HCT116 (cell line): ENCODE data around the gene KRT37. TPM values are rescaled to one million over a fixed set of nuclear protein-coding genes. Genes with fewer than 3 reads are reported as not detected.

ENCODE experiments used
- ATAC-seq: fragments of 200-7000 bp; cut with Tn5 transposase; 2 replicates; pipeline ENCODE4 v1.9.1; 2020; ENCODE audit warnings: mild to moderate bottlenecking, moderate library complexity
- BruUV-seq: library from RNA; stranded (reverse); fragments of 400-500 nt; replicated peaks from 2 replicates; lab custom pipeline; 2021; lab: Mats Ljungman, UMichigan
- CTCF ChIA-PET: fragments of 300-600 bp; sonication (Branson Sonifier 250); formaldehyde crosslinking; loops from one replicate; lab custom pipeline; 2021; ENCODE audit warnings: antibody characterized with exemption; lab: Charles Lee
- POLR2A ChIA-PET: fragments of 300-600, 350-600 bp; sonication (Branson Sonifier 250); formaldehyde crosslinking; loops from one replicate; lab custom pipeline; 2021; ENCODE audit warnings: antibody characterized with exemption; lab: Charles Lee
- RAD21 ChIA-PET, 2 experiments: fragments of 300-600 bp; sonication (Branson Sonifier 250); formaldehyde crosslinking; loops; one replicate each; lab custom pipeline; 2023; ENCODE audit warnings: low total read pairs in 2 of 2; ENCODE audit not compliant: uncharacterized antibody in 2 of 2, unreplicated experiment in 2 of 2, low non-redundant PET in 1 of 2; lab: Charles Lee
- DNase-seq: peaks from one replicate; pipeline ENCODE4 v3.0.0-alpha.2; 2010; ENCODE audit warnings: low read depth, low spot score
- H2AFZ ChIP-seq: fragments of 200-600 bp; shearing (Covaris generic), sonication (generic); 2 replicates; pipeline ENCODE4 v1.6.1; 2017; ENCODE audit warnings: low read depth, mixed run types, mixed read lengths, antibody characterized with exemption, low read length; ENCODE audit not compliant: poor library complexity, severe bottlenecking
- H3K27ac ChIP-seq: 2 replicates; pipeline ENCODE4 v1.5.1; 2012; ENCODE audit warnings: low read depth, low read length
- H3K27me3 ChIP-seq: fragments of 200-600 bp; sonication (generic); 2 replicates; pipeline ENCODE4 v1.6.1; 2016; ENCODE audit warnings: mixed run types, low read length, mixed read lengths; ENCODE audit not compliant: insufficient read depth
- H3K36me3 ChIP-seq, 2 experiments: fragments of 200-500 bp in 1 of 2; fragments of 200-600 bp in 1 of 2; sonication (Bioruptor generic) in 1 of 2; sonication (generic) in 1 of 2; 2 replicates each; pipeline versions ENCODE4 v1.5.1 to v1.6.1; 2014 to 2016; ENCODE audit warnings: low read length in 2 of 2, inconsistent platforms in 1 of 2, mixed read lengths in 1 of 2, mixed run types in 1 of 2; ENCODE audit not compliant: insufficient read depth in 2 of 2, control insufficient read depth in 1 of 2
- H3K4me1 ChIP-seq, 2 experiments: fragments of 200-600 bp in 1 of 2; sonication (generic) in 1 of 2; 2 replicates each; pipeline versions ENCODE4 v1.5.1 to v1.6.1; 2012 to 2017; ENCODE audit warnings: low read length in 2 of 2, inconsistent platforms in 1 of 2, mild to moderate bottlenecking in 1 of 2, mixed read lengths in 1 of 2, mixed run types in 1 of 2, moderate library complexity in 1 of 2; ENCODE audit not compliant: insufficient read depth in 2 of 2, control insufficient read depth in 1 of 2
- H3K4me2 ChIP-seq: fragments of 200-600 bp; sonication (generic); 2 replicates; pipeline ENCODE4 v1.6.1; 2017; ENCODE audit warnings: mixed run types, low read length, mixed read lengths
- H3K4me3 ChIP-seq, 2 experiments: fragments of 200-600 bp in 1 of 2; sonication (generic) in 1 of 2; replicated peaks in 1 of 2; 2 replicates each; pipeline ENCODE4 v1.5.1; 2011 to 2016; ENCODE audit warnings: low read length in 2 of 2, control low read depth in 1 of 2, low read depth in 1 of 2, mild to moderate bottlenecking in 1 of 2, mixed read lengths in 1 of 2, mixed run types in 1 of 2
- H3K79me2 ChIP-seq: fragments of 200-600 bp; sonication (generic); 2 replicates; pipeline ENCODE4 v1.6.1; 2017; ENCODE audit warnings: mild to moderate bottlenecking, mixed run types, low read length, moderate library complexity, mixed read lengths; ENCODE audit not compliant: insufficient read depth
- H3K9ac ChIP-seq: fragments of 200-600 bp; sonication (generic); 2 replicates; pipeline ENCODE4 v1.6.1; 2016; ENCODE audit warnings: low read length, mixed read lengths
- H3K9me2 ChIP-seq: fragments of 200-600 bp; sonication (generic), shearing (Covaris generic); 2 replicates; pipeline ENCODE4 v1.6.1; 2017; ENCODE audit warnings: mixed run types, mild to moderate bottlenecking, moderate library complexity; ENCODE audit not compliant: insufficient read depth
- H3K9me3 ChIP-seq, 2 experiments: fragments of 200-500 bp in 1 of 2; fragments of 200-600 bp in 1 of 2; sonication (Bioruptor generic) in 1 of 2; sonication (generic) in 1 of 2; 2 replicates each; pipeline ENCODE4 v1.6.1; 2014 to 2017; ENCODE audit warnings: low read length in 2 of 2, mixed read lengths in 2 of 2, inconsistent platforms in 1 of 2, low read depth in 1 of 2, mild to moderate bottlenecking in 1 of 2, mixed run types in 1 of 2, moderate library complexity in 1 of 2; ENCODE audit not compliant: control insufficient read depth in 1 of 2, insufficient read depth in 1 of 2
- H4K20me1 ChIP-seq: fragments of 200-600 bp; sonication (generic), shearing (Covaris generic); 2 replicates; pipeline ENCODE4 v1.6.1; 2017; ENCODE audit warnings: mixed run types, mild to moderate bottlenecking, moderate library complexity; ENCODE audit not compliant: insufficient read depth
- CBX3 ChIP-seq: IDR thresholded peaks from 2 replicates; pipeline ENCODE4 v1.6.1; 2012; ENCODE audit warnings: low read depth
- CEBPB ChIP-seq: IDR thresholded peaks from 2 replicates; pipeline ENCODE4 v1.6.1; 2012; ENCODE audit warnings: low read depth
- CTCF ChIP-seq, 3 experiments: fragments of 200-600 bp in 1 of 3; sonication (generic) in 1 of 3; IDR thresholded peaks in 2 of 3; conservative IDR thresholded peaks in 1 of 3; 2 replicates each; pipeline ENCODE4 v1.5.1; 2012 to 2017; ENCODE audit warnings: low read depth in 2 of 3, low read length in 2 of 3, antibody characterized with exemption in 1 of 3, borderline replicate concordance in 1 of 3, control low read depth in 1 of 3, mild to moderate bottlenecking in 1 of 3, mixed read lengths in 1 of 3, mixed run types in 1 of 3, moderate library complexity in 1 of 3; ENCODE audit not compliant: insufficient read depth in 1 of 3
- EGR1 ChIP-seq: IDR thresholded peaks from 2 replicates; pipeline ENCODE4 v1.6.1; 2012; ENCODE audit warnings: low read depth
- ELF1 ChIP-seq: IDR thresholded peaks from 2 replicates; pipeline ENCODE4 v1.6.1; 2012; ENCODE audit warnings: low read depth, borderline replicate concordance
- EZH2 ChIP-seq: fragments of 200-600 bp; sonication (generic); IDR thresholded peaks from 2 replicates; pipeline ENCODE4 v1.6.1; 2017; ENCODE audit warnings: antibody characterized with exemption, mixed run types
- EZH2phosphoT487 ChIP-seq: fragments of 200-600 bp; IDR thresholded peaks from 2 replicates; pipeline ENCODE4 v1.6.1; 2018; ENCODE audit warnings: antibody characterized with exemption, borderline replicate concordance
- FOSL1 ChIP-seq: IDR thresholded peaks from 2 replicates; pipeline ENCODE4 v1.6.1; 2012; ENCODE audit warnings: low read depth
- JUND ChIP-seq: IDR thresholded peaks from 2 replicates; pipeline ENCODE4 v1.6.1; 2012
- POLR2A ChIP-seq: IDR thresholded peaks from 2 replicates; pipeline ENCODE4 v1.7.0; 2011; ENCODE audit warnings: borderline replicate concordance; ENCODE audit not compliant: insufficient read depth, insufficient read length; ENCODE audit errors: extremely low read depth
- RAD21 ChIP-seq: IDR thresholded peaks from 2 replicates; pipeline ENCODE4 v1.6.1; 2012; ENCODE audit warnings: low read depth, mild to moderate bottlenecking
- SP1 ChIP-seq: IDR thresholded peaks from 2 replicates; pipeline ENCODE4 v1.6.1; 2012; ENCODE audit warnings: low read depth
- SRF ChIP-seq: IDR thresholded peaks from 2 replicates; pipeline ENCODE4 v1.6.1; 2012; ENCODE audit warnings: low read depth
- TCF7L2 ChIP-seq: IDR thresholded peaks from 2 replicates; pipeline ENCODE4 v1.7.0; 2011; ENCODE audit warnings: borderline replicate concordance, inconsistent platforms; ENCODE audit not compliant: insufficient read depth, insufficient read length; ENCODE audit errors: extremely low read depth
- YY1 ChIP-seq: IDR thresholded peaks from 2 replicates; pipeline ENCODE4 v1.6.1; 2011; ENCODE audit warnings: low read length, low read depth, moderate library complexity, mild to moderate bottlenecking; ENCODE audit not compliant: insufficient replicate concordance; ENCODE audit errors: extremely low read depth
- ZBTB33 ChIP-seq: IDR thresholded peaks from 2 replicates; pipeline ENCODE4 v1.6.1; 2011; ENCODE audit warnings: mild to moderate bottlenecking, low read length, moderate library complexity; ENCODE audit not compliant: insufficient replicate concordance; ENCODE audit errors: extremely low read depth
- ZFX ChIP-seq: fragments of 450-650 bp; IDR thresholded peaks from 2 replicates; pipeline ENCODE4 v1.6.1; 2017
- intact Hi-C: fragments of 100-400 bp; cut with micrococcal nuclease; formaldehyde crosslinking; loops from 2 replicates; pipeline ENCODE4 v1.10.0; 2022
- total RNA-seq: library from RNA; stranded (reverse); gene quantifications from one replicate; pipeline ENCODE4 v1.2.1, GENCODE V29; 2021; ENCODE audit not compliant: unreplicated experiment
- TF ChIP-seq, protein P1 (sequence below): IDR thresholded peaks from 2 replicates; pipeline ENCODE4 v1.6.1; 2012

The KRT37 gene
- total RNA-seq, 1 experiment from 2014 or later, result not detected

GRCh38 chr17:41386227-41386626, 38.2 kb downstream of the KRT37 start (continued):
- TF ChIP-seq YY1 (no peak), EZH2 (no peak)

DNA sequence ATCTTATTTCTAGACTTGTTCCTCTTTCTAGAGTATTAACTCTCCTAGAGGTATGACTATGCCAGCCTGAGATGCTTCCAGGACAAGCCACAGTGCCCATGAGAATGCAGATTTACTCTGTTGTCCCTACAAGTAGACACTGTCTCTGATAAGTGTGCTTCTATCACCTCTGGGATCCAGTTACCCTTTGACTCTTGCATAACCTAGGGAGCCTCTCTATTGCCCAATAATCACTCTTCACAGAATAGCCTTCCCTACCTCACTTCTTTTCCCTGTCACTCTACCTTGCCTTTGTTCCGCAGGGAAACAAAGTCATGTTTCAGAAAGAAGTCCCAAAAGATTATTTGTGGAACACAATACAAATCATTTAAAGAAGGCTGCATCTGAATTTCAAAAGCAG, 40.7 kb downstream of the KRT37 start:
- no peak overlapping the region for H3K4me2 ChIP-seq
- H3K9me3 ChIP-seq, result peaks cover 4 to 5% of the 10 kb centered on the region in 2 experiments; a peak in 2 of 4 replicates
- H3K27me3 ChIP-seq, result no peaks in the 10 kb centered on the region
- H3K27ac ChIP-seq, result no peak overlapping the region
- intact Hi-C loops, result no loop called here
- no peaks in the 10 kb centered on the region for H3K79me2 ChIP-seq
- ChIA-PET CTCF (no interaction called here), RAD21 (no interaction called here), POLR2A (no interaction called here)
- H3K4me1 ChIP-seq, result peaks cover 0 to 14% of the 10 kb centered on the region in 2 experiments; a peak in 2 of 4 replicates
- no peaks in the 10 kb centered on the region for H3K9me2 ChIP-seq
- H4K20me1 ChIP-seq, result no peaks in the 10 kb centered on the region
- TF ChIP-seq ELF1, result no peak
- no peaks in the 10 kb centered on the region for H3K36me3 ChIP-seq
- no TSS peak for BruUV-seq
- no peak overlapping the region for H3K4me3 ChIP-seq
- no peak for DNase-seq
- H3K9ac ChIP-seq, result no peak overlapping the region
- no peak for ATAC-seq
- H2AFZ ChIP-seq, result no peak overlapping the region

DNA sequence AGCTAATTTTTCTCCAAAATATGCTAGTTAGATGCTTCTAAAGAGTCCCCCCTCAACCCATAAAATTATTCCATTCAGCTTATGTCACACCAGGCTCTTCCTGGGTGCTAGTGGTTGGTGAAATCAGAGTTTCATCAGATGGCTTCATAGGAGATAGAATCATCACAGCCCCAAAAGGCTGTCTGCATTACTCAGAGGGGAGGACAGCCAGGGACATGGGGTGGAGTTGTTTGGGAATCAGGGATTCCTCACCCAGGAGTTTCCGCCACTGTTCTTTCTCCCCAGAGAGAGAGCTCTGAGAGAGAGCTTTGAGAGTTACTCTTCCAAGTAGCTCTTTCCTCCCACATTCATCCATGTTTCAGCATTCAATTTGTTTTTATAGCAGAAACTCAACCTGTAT, 42.0 kb downstream of the KRT37 start:
- TF ChIP-seq EZH2phosphoT487 (no peak), YY1 (no peak), ZFX (no peak), SP1 (no peak), ZBTB33 (no peak), FOSL1 (no peak), CBX3 (no peak), POLR2A (no peak), TCF7L2 (no peak), JUND (no peak), EGR1 (no peak), CTCF (IDR thresholded peaks at IDR 0.05 in 2 of 3, conservative IDR thresholded peaks at IDR 0.05 in 1 of 3; ENCODE audit: borderline replicate concordance in 1 of 3, insufficient read depth in 1 of 3, low read depth in 2 of 3, low read length in 2 of 3) (no peak), SRF (no peak), RAD21 (no peak), CEBPB (no peak)
- TF ChIP-seq, protein P1, sequence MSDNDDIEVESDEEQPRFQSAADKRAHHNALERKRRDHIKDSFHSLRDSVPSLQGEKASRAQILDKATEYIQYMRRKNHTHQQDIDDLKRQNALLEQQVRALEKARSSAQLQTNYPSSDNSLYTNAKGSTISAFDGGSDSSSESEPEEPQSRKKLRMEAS, result no peak
- TF ChIP-seq, all 23 proteins: peak for 0
- no peaks in the 10 kb centered on the region for H3K27me3 ChIP-seq
- ChIA-PET POLR2A (no interaction called here), CTCF (no interaction called here), RAD21 (no interaction called here)
- H3K9me3 ChIP-seq, result peaks cover 4 to 5% of the 10 kb centered on the region in 2 experiments; a peak in 2 of 4 replicates
- ATAC-seq, result no peak
- no peak overlapping the region for H2AFZ ChIP-seq
- H3K9ac ChIP-seq, result no peak overlapping the region
- H3K4me1 ChIP-seq, result peaks cover 0 to 14% of the 10 kb centered on the region in 2 experiments; a peak in 2 of 4 replicates
- H3K4me2 ChIP-seq, result no peak overlapping the region
- H3K4me3 ChIP-seq, result no peak overlapping the region
- H3K36me3 ChIP-seq, result no peaks in the 10 kb centered on the region
- DNase-seq, result no peak
- H3K9me2 ChIP-seq, result no peaks in the 10 kb centered on the region
- intact Hi-C loops, result no loop called here
- H4K20me1 ChIP-seq, result no peaks in the 10 kb centered on the region
- no TSS peak for BruUV-seq
- no peak overlapping the region for H3K27ac ChIP-seq
- H3K79me2 ChIP-seq, result no peaks in the 10 kb centered on the region
